GM06990 (cell line): ENCODE measurements around the gene HSD17B2.
"Not testable (repeated sequence)": the region's sequence is repeated elsewhere in the genome, so short reads cannot be mapped to it uniquely, and the experiment has no call there.

Experiments
- DNase-seq: peaks from one replicate; pipeline ENCODE4 v3.0.0-alpha.2; 2011; ENCODE audit not compliant: insufficient read length; ENCODE audit errors: extremely low read depth
- H3K27me3 ChIP-seq: replicated peaks from 2 replicates; pipeline ENCODE4 v1.6.0; 2011; ENCODE audit warnings: low read length; ENCODE audit not compliant: control insufficient read depth, insufficient read depth
- H3K36me3 ChIP-seq: 2 replicates; pipeline ENCODE4 v1.5.1; 2011; ENCODE audit warnings: low read length; ENCODE audit not compliant: control insufficient read depth, insufficient read depth
- H3K4me3 ChIP-seq: replicated peaks from 2 replicates; pipeline ENCODE4 v1.5.1; 2011; ENCODE audit warnings: low read depth, mild to moderate bottlenecking, control low read depth, low read length
- TF ChIP-seq, protein P1 (sequence below): IDR thresholded peaks from 2 replicates; pipeline ENCODE4 v1.5.1; 2011; ENCODE audit warnings: low read length, control low read depth, mild to moderate bottlenecking, inconsistent platforms; ENCODE audit not compliant: insufficient read depth, poor library complexity, severe bottlenecking

The HSD17B2 gene

DNA sequence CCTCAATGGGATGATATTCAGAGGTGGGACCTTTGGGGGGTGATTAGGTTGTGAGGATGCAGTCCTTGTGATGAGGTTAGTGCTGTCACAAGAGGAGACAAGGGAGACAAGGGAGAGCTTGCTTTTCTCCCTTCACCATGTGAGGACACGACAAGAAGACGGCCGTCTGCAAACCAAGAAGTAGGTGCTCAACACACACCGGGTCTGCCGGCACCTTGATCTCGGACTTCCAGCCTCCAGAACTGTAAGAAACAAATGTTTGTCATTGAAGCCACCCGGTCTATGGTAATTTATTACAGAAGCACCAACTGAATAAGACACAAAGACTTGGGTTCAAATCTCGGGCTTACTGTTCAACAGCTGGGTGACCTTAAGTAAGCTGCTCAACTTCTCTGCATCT is 70.1 kb downstream of the HSD17B2 start:
- TF ChIP-seq, protein P1, sequence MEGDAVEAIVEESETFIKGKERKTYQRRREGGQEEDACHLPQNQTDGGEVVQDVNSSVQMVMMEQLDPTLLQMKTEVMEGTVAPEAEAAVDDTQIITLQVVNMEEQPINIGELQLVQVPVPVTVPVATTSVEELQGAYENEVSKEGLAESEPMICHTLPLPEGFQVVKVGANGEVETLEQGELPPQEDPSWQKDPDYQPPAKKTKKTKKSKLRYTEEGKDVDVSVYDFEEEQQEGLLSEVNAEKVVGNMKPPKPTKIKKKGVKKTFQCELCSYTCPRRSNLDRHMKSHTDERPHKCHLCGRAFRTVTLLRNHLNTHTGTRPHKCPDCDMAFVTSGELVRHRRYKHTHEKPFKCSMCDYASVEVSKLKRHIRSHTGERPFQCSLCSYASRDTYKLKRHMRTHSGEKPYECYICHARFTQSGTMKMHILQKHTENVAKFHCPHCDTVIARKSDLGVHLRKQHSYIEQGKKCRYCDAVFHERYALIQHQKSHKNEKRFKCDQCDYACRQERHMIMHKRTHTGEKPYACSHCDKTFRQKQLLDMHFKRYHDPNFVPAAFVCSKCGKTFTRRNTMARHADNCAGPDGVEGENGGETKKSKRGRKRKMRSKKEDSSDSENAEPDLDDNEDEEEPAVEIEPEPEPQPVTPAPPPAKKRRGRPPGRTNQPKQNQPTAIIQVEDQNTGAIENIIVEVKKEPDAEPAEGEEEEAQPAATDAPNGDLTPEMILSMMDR, result no peak
- Histone ChIP-seq H3K27me3 (no peaks in the 10 kb centered on the region; the same call in 1 of the 2 replicates), H3K4me3 (no peak overlapping the region), H3K36me3 (no peaks in the 10 kb centered on the region)
- DNase-seq, result no peak

DNA sequence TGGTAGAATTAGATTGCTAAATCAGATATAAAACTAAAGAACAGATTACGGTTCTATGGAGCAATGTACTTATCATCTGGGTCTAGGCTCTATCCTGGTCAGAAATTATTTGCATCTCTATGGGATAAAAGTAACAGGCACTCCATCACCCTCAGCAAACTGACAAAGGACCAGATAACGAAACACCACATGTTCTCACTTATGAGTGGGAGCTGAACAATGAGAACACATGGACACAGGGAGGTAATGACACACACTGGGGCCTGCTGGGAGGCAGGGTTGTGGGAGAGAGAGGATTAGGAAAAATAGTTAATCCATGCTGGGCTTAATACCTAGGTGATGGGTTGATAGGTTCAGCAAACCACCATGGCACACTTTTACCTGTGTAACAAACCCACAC is 73.0 kb downstream of the HSD17B2 start:
- no peak for DNase-seq
- Histone ChIP-seq H3K27me3 (no peaks in the 10 kb centered on the region), H3K36me3 (no peaks in the 10 kb centered on the region), H3K4me3 (no peak overlapping the region)
- TF ChIP-seq, protein P1, result no peak

DNA sequence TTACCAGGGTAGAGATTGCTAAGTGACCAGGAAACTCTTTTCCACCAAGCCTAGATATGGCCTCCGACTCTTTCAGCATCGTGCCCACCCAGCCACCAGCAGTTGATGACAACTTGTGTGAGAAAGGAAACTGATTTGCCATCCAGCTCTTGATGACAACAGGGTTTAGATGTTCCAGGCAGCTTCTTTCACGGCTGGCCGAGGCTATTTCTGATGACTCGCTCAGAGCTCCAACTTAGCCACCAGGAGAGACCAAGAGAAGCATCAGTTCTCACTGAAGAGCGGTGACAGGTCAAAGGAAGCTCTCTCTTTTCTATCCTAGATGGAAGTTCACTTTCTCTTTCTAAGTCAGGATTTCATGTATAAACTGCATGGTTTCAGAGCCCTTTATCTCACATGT is 73.7 kb downstream of the HSD17B2 start:
- TF ChIP-seq, protein P1, result no peak
- DNase-seq, result no peak
- no peaks in the 10 kb centered on the region for H3K36me3 ChIP-seq
- H3K4me3 ChIP-seq, result no peak overlapping the region
- no peaks in the 10 kb centered on the region; the same call in 1 of the 2 replicates for H3K27me3 ChIP-seq

DNA sequence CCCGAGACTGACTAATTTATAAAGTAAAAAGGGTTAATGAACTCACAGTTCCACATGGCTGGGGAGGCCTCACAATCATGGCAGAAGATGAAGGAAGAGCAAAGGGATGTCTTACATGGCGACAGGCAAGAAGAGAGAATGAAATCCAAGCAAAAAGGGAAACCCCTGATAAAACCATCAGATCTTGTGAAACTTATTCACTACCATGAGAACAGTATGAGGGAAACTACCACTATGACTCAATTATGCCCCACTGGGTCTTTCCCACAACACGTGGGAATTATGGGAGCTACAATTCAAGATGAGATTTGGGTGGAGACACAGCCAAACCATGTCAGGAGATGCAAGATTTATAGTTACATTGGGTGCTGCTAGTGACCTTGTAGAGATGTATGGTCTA is 74.2 kb downstream of the HSD17B2 start:
- not testable (repeated sequence) for H3K27me3 ChIP-seq, H3K4me3 ChIP-seq, H3K36me3 ChIP-seq, DNase-seq

DNA sequence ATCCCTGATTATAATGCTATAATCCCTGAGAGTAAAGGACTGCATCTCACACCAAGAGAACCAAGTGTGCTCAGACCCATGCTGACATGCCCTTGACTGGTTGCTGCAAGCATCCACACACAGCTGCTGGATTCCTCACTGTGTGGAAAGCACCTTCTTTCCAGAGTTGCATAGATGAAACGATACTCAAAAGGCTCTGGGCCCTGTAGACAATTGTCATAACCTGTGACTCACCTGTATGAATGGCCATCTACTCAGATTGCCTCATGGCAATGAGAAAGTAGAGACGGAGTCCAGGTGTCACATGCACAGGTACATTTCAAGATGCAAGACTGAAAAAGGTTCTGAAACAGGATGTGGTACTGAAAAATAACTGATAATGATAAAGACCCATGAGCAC is 76.9 kb downstream of the HSD17B2 start:
- no peak for DNase-seq
- no peaks in the 10 kb centered on the region for H3K36me3 ChIP-seq
- TF ChIP-seq, protein P1, result no peak
- no peak overlapping the region for H3K4me3 ChIP-seq
- no peaks in the 10 kb centered on the region; the same call in 1 of the 2 replicates for H3K27me3 ChIP-seq

DNA sequence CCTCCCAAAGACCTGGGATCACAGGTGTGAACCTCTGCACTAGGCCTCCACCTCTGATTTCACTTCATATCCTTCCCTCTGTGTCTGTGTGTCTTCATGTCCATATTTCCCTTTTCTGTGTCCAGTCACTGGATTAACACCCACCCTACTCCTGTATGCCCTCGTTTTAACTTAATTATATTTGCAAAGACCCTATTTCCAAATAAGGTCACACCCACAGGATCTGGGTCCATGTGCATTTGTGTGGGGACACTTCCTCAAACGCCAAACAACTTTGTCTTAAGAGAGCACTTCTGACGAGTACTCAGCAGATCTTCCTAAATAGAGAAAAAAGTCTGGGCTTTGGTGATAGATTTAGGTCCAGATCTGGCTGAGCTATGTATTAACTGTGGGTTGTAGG is 78.7 kb downstream of the HSD17B2 start:
- no peak for DNase-seq
- TF ChIP-seq, protein P1, result no peak
- no peaks in the 10 kb centered on the region; the same call in 1 of the 2 replicates for H3K27me3 ChIP-seq
- H3K36me3 ChIP-seq, result no peaks in the 10 kb centered on the region
- no peak overlapping the region for H3K4me3 ChIP-seq
